GM19328 (cell line): ENCODE measurements around the gene MAML2.
"Not testable (repeated sequence)": the region's sequence is repeated elsewhere in the genome, so short reads cannot be mapped to it uniquely, and the experiment has no call there.

Source experiments
- ATAC-seq: cut with Tn5 transposase; IDR thresholded peaks from one replicate; pipeline ENCODE4 v1.9.1; 2021; ENCODE audit warnings: mild to moderate bottlenecking, moderate library complexity; ENCODE audit not compliant: unreplicated experiment

MAML2 gene

GRCh38 chr11:96294289-96294688 lies 48.7 kb downstream of the MAML2 start:
- ATAC-seq: no peak

- peak; percentile 77 for ATAC-seq
Measured at GRCh38 chr11:96293598-96294021, 49.4 kb downstream of the MAML2 start.

DNA sequence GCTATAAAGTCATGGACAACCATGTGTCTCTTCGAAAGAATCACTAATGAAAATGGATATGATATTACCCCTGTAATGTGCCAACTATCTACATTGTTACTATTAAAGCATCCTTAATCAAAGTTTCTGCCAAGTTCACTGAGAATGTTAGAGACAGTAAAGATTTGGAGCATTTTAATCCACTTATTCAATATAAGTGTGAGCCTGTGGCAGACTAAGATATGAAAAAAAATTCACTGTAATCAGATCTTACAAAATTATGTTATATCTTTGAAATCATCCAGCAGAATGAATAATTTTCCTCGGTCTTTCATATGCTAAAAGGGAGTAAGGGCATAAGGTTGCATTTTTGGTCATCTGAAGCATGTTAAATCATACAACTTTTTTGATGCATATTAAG lies 49.9 kb downstream of the MAML2 start:
- ATAC-seq: no peak

DNA sequence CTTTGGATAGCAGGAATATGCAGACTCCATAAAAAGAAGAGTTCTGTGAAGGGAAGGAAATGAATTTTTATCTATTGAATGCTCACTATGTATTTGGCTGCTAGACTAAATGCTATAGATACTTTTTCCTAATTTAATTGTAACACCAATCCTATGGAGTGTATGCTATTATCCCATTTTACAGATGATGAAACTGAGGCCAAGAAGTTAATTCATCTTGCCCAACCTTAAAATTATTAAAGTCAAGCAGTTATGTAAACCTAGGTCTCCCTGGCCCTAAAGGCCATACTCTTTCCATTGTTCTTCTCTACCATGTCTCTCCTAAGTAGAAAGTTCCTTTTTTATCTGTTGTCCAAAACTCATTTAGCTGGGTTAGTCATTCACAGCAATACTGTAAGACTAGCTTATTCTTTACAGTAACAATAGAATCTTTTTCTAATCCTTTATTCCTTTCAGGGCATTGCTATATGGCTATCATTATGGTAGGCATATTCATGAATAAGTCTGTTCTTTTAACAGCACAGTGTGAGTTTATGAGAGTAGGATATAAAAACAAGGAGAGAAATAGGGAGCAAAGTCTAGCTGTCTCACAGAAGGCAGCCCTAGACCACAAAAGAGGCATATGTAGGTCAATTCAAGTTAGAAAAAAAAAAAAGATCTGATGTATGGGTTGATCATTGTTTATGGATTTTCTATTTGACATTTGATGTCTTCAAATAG lies 50.5 kb downstream of the MAML2 start:
- ATAC-seq: no peak

- no peak for ATAC-seq
Measured at GRCh38 chr11:96290631-96291030, 52.4 kb downstream of the MAML2 start.

GRCh38 chr11:96290031-96290430 lies 53.0 kb downstream of the MAML2 start:
- ATAC-seq: no peak

- ATAC-seq: no peak
Measured at GRCh38 chr11:96288915-96289314, 54.1 kb downstream of the MAML2 start.

GRCh38 chr11:96287822-96288439 lies 55.1 kb downstream of the MAML2 start:
- no peak for ATAC-seq

DNA sequence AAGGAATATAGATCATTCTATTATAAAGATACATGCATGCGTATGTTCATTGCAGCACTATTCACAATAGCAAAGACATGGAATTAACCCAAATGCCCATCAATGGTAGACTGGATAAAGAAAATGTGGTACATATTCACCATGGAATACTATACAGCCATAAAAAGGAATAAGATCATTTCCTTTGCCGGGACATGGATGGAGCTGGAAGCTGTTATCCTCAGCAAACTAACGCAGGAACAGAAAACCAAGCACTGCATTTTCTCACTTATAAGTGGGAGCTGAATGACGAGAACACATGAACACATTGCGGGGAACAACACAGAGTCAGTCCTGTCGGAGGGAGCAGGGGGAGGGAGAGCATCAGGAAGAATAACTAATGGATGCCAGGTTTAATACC lies 57.0 kb downstream of the MAML2 start:
- ATAC-seq: not testable (repeated sequence)

GRCh38 chr11:96284917-96285316 lies 58.1 kb downstream of the MAML2 start:
- no peak for ATAC-seq

DNA sequence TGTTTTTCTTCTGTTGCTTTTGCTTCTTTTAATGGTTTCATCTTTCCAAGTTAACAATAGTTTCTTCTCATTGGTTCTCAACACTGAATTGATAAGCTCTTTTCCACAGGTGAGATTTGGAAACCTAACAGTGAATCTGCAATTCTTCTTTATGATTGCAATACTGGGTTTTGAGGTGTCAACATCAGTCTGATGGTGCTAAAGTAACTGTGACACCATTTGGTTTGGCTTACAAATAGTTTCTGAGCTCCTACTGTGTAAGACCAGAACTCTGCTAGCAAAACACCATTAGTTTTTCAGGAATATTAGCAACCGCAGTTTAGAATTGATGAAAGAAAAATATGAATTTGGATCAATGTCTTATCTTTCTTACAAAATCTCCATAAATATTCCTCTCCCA lies 58.6 kb downstream of the MAML2 start:
- no peak for ATAC-seq

DNA sequence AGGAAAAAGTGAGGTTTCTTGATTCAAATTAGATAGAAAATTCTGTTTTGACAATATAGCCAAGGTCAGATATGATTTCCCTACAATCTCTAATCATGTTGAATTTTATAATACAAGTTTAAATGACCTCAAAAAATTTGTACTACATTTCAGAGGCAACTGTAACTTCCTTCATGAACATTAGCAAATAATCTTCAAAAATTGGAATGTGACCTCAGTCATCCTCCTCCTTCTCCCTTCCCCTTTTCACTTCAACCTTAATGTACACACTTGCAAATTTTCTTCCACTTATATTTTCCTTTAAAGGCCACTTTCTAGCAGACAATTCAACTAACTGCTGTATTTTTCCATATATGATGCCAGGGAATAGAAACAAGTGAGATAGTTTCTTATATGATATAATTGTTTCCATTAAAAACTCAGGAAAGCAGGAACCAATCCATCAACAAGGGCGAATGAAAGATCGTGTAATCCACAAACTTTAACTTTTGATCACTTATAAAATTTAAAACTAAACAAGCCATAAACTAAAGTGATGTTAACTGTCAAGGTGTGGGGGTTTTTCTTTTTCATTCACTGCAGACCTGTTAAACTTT lies 60.3 kb downstream of the MAML2 start:
- ATAC-seq: no peak

DNA sequence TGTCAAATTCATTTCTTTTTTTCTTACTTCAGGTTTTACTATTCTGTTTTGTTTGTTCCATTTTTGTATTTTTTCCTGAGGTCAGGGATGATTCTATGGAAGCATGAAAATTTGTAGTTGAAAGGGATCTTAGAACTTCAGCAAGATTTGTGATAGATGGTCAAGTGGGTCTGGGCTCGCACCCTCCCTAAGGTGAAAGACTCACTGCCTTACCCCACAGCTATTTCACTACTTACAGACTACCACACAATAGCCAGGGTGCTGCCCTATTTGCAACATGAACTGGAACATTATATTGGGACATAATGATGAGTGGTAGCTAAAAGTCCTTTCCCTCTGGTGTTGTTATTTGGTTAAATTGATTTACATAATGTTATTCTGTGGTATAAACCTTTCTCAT lies 62.6 kb downstream of the MAML2 start:
- no peak for ATAC-seq

DNA sequence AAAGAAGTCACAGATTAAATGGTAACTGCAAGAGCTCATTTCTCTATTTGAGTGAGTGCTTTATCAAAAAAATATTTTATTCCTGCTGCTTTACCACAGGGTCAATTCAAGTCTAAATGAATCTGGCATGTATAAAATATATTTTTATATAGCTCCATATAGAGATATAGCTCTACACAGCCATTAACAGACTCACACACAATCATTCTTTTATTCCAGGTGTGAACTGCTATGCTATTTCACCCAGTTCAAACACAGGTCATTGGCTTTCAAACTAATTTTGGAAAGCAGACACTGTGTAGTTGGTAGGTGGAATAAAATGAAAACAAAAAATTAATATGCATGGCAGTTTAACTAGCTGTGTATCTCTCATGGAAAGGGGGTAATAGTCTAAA lies 63.1 kb downstream of the MAML2 start:
- no peak for ATAC-seq

- ATAC-seq: no peak
Measured at GRCh38 chr11:96279018-96279895, 63.7 kb downstream of the MAML2 start.

GRCh38 chr11:96278039-96278897 lies 64.7 kb downstream of the MAML2 start:
- ATAC-seq: no peak

DNA sequence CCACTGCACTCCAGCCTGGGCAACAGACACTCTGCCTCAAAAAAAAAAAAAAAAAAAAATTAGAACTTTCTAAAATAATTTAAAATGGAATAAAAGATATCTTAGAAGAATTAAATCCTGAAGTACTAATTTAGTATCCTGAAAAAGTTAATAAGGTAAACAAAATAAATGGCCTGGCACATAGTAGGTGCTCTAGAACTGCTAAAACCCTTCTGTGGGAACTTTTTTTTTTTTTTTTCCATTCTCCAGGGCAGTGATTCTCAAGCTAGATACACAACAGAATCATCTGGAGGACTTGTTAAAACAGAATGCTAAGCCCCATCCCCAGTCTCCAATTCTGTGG lies 65.3 kb downstream of the MAML2 start:
- no peak for ATAC-seq

DNA sequence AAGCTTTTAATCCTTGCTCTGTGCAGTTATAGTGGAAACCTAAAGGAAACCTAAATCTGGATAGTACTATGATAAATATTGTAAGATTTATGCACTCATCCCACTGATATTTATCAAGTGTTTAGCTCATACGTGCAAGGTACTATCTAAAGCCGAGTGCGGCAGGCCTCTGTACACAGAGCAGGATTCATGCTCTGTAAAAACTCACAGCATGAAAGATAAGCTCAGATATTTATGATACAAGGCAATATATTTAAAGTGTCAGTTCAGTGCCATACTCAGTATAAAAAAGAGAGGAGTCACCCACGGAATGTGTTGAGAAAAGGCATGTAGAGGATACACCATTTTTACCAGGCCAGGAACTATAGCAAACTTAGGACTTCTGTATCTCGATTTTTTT lies 66.2 kb downstream of the MAML2 start:
- ATAC-seq: no peak

- ATAC-seq: no peak
Measured at GRCh38 chr11:96275801-96276594, 67.0 kb downstream of the MAML2 start.

- no peak for ATAC-seq
Measured at GRCh38 chr11:96273507-96273906, 69.5 kb downstream of the MAML2 start.
